HEK293 (cell line): ENCODE data around the gene ZNF710.

ENCODE experiments used
- TF ChIP-seq, protein P1 (sequence below): fragments of 450-650 bp; formaldehyde crosslinking; IDR thresholded peaks from 2 replicates; pipeline ENCODE4 v1.5.1; 2016; ENCODE audit warnings: missing biosample characterization, missing genetic modification characterization
- TF ChIP-seq, protein P2 (sequence below): fragments of 450-650 bp; formaldehyde crosslinking; IDR thresholded peaks from 2 replicates; pipeline ENCODE4; 2016; ENCODE audit warnings: missing biosample characterization, missing genetic modification characterization

DNA sequence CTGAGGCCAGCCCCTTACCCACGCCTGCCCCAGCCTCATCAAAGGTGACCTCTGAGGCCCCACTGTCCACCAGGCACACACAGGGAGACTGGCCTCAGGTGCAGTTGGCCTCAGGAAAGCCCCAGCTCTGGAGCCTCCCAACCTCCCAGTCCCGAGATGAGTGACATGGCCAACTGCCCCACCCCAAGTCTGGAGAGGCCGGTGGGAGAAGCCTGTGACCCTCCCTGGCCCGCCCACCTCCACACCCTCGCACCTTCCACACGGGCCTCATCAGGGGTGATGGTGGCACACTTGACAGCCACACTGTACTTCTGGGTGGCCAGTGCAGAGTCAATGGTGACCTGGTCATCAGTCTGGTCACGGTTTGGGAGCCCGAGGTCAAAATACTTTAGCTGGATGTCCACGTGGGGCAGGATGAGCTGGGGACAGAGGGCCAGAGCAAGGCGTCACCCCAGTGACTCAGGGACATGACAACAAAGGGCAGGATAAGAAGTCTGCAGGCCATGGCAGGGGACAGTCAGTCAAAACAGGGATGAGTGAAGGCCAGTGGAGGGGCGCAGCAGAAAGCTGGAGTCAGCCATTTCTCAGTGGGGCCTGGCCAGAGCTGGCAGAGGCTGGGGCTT lies 89.2 kb downstream of the ZNF710 start:
- TF ChIP-seq, protein P1, sequence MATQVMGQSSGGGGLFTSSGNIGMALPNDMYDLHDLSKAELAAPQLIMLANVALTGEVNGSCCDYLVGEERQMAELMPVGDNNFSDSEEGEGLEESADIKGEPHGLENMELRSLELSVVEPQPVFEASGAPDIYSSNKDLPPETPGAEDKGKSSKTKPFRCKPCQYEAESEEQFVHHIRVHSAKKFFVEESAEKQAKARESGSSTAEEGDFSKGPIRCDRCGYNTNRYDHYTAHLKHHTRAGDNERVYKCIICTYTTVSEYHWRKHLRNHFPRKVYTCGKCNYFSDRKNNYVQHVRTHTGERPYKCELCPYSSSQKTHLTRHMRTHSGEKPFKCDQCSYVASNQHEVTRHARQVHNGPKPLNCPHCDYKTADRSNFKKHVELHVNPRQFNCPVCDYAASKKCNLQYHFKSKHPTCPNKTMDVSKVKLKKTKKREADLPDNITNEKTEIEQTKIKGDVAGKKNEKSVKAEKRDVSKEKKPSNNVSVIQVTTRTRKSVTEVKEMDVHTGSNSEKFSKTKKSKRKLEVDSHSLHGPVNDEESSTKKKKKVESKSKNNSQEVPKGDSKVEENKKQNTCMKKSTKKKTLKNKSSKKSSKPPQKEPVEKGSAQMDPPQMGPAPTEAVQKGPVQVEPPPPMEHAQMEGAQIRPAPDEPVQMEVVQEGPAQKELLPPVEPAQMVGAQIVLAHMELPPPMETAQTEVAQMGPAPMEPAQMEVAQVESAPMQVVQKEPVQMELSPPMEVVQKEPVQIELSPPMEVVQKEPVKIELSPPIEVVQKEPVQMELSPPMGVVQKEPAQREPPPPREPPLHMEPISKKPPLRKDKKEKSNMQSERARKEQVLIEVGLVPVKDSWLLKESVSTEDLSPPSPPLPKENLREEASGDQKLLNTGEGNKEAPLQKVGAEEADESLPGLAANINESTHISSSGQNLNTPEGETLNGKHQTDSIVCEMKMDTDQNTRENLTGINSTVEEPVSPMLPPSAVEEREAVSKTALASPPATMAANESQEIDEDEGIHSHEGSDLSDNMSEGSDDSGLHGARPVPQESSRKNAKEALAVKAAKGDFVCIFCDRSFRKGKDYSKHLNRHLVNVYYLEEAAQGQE (tag by site-specific recombination), result no peak
- TF ChIP-seq, protein P2, sequence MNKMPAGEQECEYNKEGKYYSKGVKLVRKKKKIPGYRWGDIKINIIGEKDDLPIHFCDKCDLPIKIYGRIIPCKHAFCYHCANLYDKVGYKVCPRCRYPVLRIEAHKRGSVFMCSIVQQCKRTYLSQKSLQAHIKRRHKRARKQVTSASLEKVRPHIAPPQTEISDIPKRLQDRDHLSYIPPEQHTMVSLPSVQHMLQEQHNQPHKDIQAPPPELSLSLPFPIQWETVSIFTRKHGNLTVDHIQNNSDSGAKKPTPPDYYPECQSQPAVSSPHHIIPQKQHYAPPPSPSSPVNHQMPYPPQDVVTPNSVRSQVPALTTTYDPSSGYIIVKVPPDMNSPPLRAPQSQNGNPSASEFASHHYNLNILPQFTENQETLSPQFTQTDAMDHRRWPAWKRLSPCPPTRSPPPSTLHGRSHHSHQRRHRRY (tag by site-specific recombination), result no peak
